Lung (tissue), 12 donors: ENCODE data around the gene MAU2. TPM values are rescaled to one million over a fixed set of nuclear protein-coding genes. Genes with fewer than 3 reads are reported as not detected.

Experiments
- ATAC-seq: fragments of 200-7000 bp; cut with Tn5 transposase; one replicate; pipeline ENCODE4 v1.9.1; 2020; ENCODE audit warnings: moderate number of reproducible peaks; ENCODE audit not compliant: insufficient read depth, low FRiP score
- DNase-seq, 3 donors: peaks; one replicate each; pipeline ENCODE4 v3.0.0-alpha.2; 2013 to 2017
- H3K27ac ChIP-seq, 2 donors: one replicate each; pipeline ENCODE4 v1.5.1; 2013; ENCODE audit warnings: mild to moderate bottlenecking in 2 of 2, moderate library complexity in 2 of 2, control low read depth in 1 of 2, inconsistent platforms in 1 of 2, low read depth in 1 of 2, low read length in 1 of 2
- H3K27me3 ChIP-seq, 3 donors: one replicate each; pipeline ENCODE4 v1.5.1; 2013; ENCODE audit warnings: low read length in 2 of 3; ENCODE audit not compliant: control insufficient read depth in 3 of 3, insufficient read depth in 3 of 3
- H3K36me3 ChIP-seq, 4 donors: one replicate each; pipeline ENCODE4 v1.5.1; 2013; ENCODE audit warnings: low read length in 4 of 4, mild to moderate bottlenecking in 1 of 4, moderate library complexity in 1 of 4; ENCODE audit not compliant: control insufficient read depth in 4 of 4, insufficient read depth in 4 of 4
- H3K4me1 ChIP-seq, 5 donors: one replicate each; pipeline ENCODE4 v1.5.1; 2013; ENCODE audit warnings: low read length in 5 of 5, mild to moderate bottlenecking in 2 of 5, moderate library complexity in 1 of 5; ENCODE audit not compliant: control insufficient read depth in 5 of 5, insufficient read depth in 5 of 5
- H3K4me3 ChIP-seq: one replicate; pipeline ENCODE4 v1.5.1; 2013; ENCODE audit warnings: mild to moderate bottlenecking, control low read depth, moderate library complexity
- H3K9ac ChIP-seq, 2 donors: one replicate each; pipeline ENCODE4 v1.5.1; 2013; ENCODE audit warnings: low read length in 2 of 2, control low read depth in 1 of 2; ENCODE audit not compliant: insufficient read depth in 1 of 2
- H3K9me3 ChIP-seq, 4 donors: one replicate each; pipeline ENCODE4 v1.5.1; 2013; ENCODE audit warnings: low read length in 3 of 4, mild to moderate bottlenecking in 1 of 4, moderate library complexity in 1 of 4; ENCODE audit not compliant: control insufficient read depth in 4 of 4, insufficient read depth in 3 of 4
- WGBS, 2 donors: extraction: QIAGEN DNeasy Blood & Tissue Kit; methylation state at CpG; one replicate each; pipeline ENCODE4 v1.1.7; 2013; 5-methylcytosine and 5-hydroxymethylcytosine counted together
- polyA plus RNA-seq, 2 donors: library from polyadenylated mRNA; stranded (reverse); fragments of 200-250 nt; gene quantifications; one replicate each; pipeline ENCODE4 v1.2.1, GENCODE V29; 2013
- total RNA-seq, 2 donors: library from RNA; depleted of rRNA in 1 of 2; stranded (reverse); fragments of >200 nt in 1 of 2; gene quantifications; one replicate each; pipeline ENCODE4 v1.2.1, GENCODE V29; 2014 to 2021
- TF ChIP-seq, protein P1 (sequence below): IDR thresholded peaks from 2 replicates; pipeline ENCODE4 v1.5.1; 2012; ENCODE audit warnings: mild to moderate bottlenecking; ENCODE audit errors: control extremely low read depth, extremely low read depth
- donor health status: control.
- donor health status: control.
- donor health status: Bipolar disorder and iron deficiency.
- donor health status: healthy.
- donor health status: DM: yes; HTN: yes; CAD: no.

MAU2 gene
- total and polyA plus RNA-seq, 4 donors: 21.6 to 68.0 (median 44.5) TPM

DNA sequence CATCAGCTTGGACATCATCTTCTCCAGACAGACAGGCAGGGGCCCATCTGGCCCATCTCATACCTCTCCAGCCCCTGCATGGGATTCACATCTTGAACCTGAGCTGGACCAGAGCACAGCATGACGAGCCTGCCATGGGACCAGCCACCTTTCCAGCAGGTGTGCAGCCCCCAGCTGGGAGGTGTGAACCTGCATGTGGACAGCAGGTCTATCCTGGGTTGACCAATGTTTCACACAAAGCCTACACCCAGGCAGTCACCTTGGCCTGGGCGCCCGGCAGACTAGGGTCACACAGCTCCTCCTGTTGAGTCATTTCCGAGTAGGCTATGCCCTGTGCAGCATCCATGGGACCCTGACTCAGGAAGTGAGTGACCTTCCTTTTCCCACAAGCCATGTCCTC lies 41.4 kb downstream of the MAU2 start:
- peaks cover 0 to 9% (median 3%) of the 10 kb centered on the region in 5 donors for H3K4me1 ChIP-seq
- peaks cover 0 to 5% (median 0%) of the 10 kb centered on the region in 4 donors for H3K36me3 ChIP-seq
- no peaks in the 10 kb centered on the region for H3K9me3 ChIP-seq
- WGBS, 2 donors: 87 to 91% methylated on average over 4 of the region's 4 CpGs
- TF ChIP-seq, protein P1, sequence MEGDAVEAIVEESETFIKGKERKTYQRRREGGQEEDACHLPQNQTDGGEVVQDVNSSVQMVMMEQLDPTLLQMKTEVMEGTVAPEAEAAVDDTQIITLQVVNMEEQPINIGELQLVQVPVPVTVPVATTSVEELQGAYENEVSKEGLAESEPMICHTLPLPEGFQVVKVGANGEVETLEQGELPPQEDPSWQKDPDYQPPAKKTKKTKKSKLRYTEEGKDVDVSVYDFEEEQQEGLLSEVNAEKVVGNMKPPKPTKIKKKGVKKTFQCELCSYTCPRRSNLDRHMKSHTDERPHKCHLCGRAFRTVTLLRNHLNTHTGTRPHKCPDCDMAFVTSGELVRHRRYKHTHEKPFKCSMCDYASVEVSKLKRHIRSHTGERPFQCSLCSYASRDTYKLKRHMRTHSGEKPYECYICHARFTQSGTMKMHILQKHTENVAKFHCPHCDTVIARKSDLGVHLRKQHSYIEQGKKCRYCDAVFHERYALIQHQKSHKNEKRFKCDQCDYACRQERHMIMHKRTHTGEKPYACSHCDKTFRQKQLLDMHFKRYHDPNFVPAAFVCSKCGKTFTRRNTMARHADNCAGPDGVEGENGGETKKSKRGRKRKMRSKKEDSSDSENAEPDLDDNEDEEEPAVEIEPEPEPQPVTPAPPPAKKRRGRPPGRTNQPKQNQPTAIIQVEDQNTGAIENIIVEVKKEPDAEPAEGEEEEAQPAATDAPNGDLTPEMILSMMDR: no peak
- H3K27me3 ChIP-seq: no peaks in the 10 kb centered on the region
- no peak overlapping the region for H3K4me3 ChIP-seq
- no peak overlapping the region for H3K27ac ChIP-seq
- ATAC-seq (no peak), DNase-seq (no peak)
- no peak overlapping the region for H3K9ac ChIP-seq

GRCh38 chr19:19366434-19367396 lies 46.1 kb downstream of the MAU2 start:
- WGBS, 2 donors: 43% methylated on average over 18 of the region's 18 CpGs
- no peaks in the 10 kb centered on the region for H3K9me3 ChIP-seq
- peak overlapping the region in 1 of 2 donors; percentile 32 for H3K27ac ChIP-seq
- no peaks in the 10 kb centered on the region for H3K27me3 ChIP-seq
- H3K4me1 ChIP-seq: peaks cover 0 to 10% (median 3%) of the 10 kb centered on the region in 5 donors
- DNase-seq (peak; percentile 62 to 74 (median 65)), ATAC-seq (peak; percentile 91)
- no peaks in the 10 kb centered on the region for H3K36me3 ChIP-seq
- peak overlapping the region in 1 of 2 donors; percentile 26 for H3K9ac ChIP-seq
- TF ChIP-seq, protein P1: peak; percentile 84
- H3K4me3 ChIP-seq: no peak overlapping the region

- Histone ChIP-seq H3K4me3 (no peak overlapping the region), H3K36me3 (no peaks in the 10 kb centered on the region), H3K9ac (no peak overlapping the region), H3K9me3 (no peaks in the 10 kb centered on the region), H3K27me3 (no peaks in the 10 kb centered on the region), H3K4me1 (peaks cover 0 to 12% (median 3%) of the 10 kb centered on the region in 5 donors), H3K27ac (no peak overlapping the region)
- no peak for DNase-seq
- WGBS, 2 donors: 84 to 91% methylated on average over 7 of the region's 7 CpGs
- TF ChIP-seq, protein P1: no peak
- no peak for ATAC-seq
These were observed 47.5 kb downstream of the MAU2 start for GRCh38 chr19:19368087-19368486.
